Measurements from ENCODE around the gene OPN1MW2.
"Not testable (repeated sequence)": the region's sequence is repeated elsewhere in the genome, so short reads cannot be mapped to it uniquely, and the experiment has no call there.

Gene OPN1MW2

DNA sequence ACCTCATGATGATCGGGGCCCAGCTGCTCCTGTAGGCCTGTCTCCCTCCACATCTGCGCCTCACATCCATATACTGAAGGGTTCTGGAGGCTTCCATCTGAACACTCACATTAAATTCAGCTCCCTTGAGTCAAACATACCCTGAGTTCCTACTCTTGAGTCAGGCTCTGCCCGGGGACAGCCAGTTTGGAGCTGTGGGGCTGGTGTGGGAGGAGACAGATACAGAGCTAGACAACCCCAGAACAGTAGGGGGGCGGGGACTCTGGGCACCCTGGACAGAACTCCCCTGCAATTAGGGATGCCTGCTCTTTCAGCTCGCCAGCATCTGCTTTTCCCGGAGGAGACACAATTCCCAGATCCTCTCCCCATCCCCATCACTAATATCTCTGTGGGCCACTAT lies 43.5 kb downstream of the OPN1MW2 start:
- not testable (repeated sequence) for H3K9me3 ChIP-seq (ENCODE audit: control insufficient read depth in 1 of 2, low read length in 2 of 2); H3K27ac ChIP-seq (ENCODE audit: low read depth, low read length); H3K36me3 ChIP-seq (ENCODE audit: control insufficient read depth in 1 of 2, insufficient read depth in 2 of 2, low read length in 2 of 2); H3K27me3 ChIP-seq (ENCODE audit: control insufficient read depth in 1 of 2, insufficient read depth in 2 of 2, low read length in 2 of 2); H3K4me3 ChIP-seq (ENCODE audit: low read depth in 1 of 2, low read length in 2 of 2); H3K9ac ChIP-seq (ENCODE audit: low read depth in 1 of 2, low read length in 2 of 2); H3K4me1 ChIP-seq (ENCODE audit: control insufficient read depth in 1 of 2, insufficient read depth in 2 of 2, low read length in 2 of 2)

DNA sequence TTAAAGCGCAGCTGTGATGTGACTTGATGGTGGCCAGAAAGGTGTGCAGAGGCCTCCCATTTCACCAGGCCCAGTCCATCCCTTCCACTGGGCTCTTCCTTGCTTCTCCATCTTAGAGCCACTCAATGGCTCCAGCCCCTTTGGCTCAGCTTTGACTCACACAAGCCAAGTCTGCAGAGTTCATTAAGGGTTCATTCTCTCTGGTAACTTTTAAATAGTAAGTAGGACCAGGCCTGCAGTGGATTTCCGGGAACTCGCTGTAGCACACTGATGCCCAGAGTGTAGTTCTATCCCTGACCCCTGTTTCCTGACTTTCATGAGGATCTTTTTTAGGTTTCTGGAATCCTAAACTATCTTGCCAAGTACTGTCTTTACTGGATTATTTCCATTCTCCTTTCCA lies 49.7 kb downstream of the OPN1MW2 start:
- H3K9me3 ChIP-seq (ENCODE audit: control insufficient read depth in 1 of 2, low read length in 2 of 2); H3K4me3 ChIP-seq (ENCODE audit: low read depth in 1 of 2, low read length in 2 of 2); H3K4me1 ChIP-seq (ENCODE audit: control insufficient read depth in 1 of 2, insufficient read depth in 2 of 2, low read length in 2 of 2); H3K27me3 ChIP-seq (ENCODE audit: control insufficient read depth in 1 of 2, insufficient read depth in 2 of 2, low read length in 2 of 2); H3K36me3 ChIP-seq (ENCODE audit: control insufficient read depth in 1 of 2, insufficient read depth in 2 of 2, low read length in 2 of 2); H3K27ac ChIP-seq (ENCODE audit: low read depth, low read length); H3K9ac ChIP-seq (ENCODE audit: low read depth in 1 of 2, low read length in 2 of 2): not testable (repeated sequence)

All from duodenal mucosa (tissue), 2 donors.